Measurements from ENCODE around the gene PAQR8.
"Not testable (repeated sequence)": the region's sequence is repeated elsewhere in the genome, so short reads cannot be mapped to it uniquely, and the experiment has no call there.

PAQR8 gene

DNA sequence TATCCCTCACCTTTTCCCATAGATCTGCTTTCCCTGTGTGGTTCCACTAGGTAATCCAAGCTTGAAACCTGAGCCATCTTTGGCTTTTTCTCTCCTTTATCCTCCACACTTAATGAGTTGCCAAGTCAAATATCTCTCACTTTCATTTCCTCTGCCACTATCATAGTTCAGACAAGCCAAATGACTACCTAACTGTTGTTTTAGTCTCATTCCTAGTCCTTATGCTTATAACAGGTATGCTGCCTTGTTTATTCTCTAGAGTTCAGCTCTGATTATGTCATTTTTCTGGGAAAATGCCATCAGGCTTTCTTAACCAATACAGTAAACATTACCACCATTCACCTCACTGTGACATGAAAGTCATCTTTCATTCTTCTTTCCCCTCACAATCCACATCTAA lies 64.7 kb downstream of the PAQR8 start:
- no peak for DNase-seq (ENCODE audit: low read depth)
- no peak overlapping the region for H3K4me3 ChIP-seq (ENCODE audit: low read depth, low read length)

DNA sequence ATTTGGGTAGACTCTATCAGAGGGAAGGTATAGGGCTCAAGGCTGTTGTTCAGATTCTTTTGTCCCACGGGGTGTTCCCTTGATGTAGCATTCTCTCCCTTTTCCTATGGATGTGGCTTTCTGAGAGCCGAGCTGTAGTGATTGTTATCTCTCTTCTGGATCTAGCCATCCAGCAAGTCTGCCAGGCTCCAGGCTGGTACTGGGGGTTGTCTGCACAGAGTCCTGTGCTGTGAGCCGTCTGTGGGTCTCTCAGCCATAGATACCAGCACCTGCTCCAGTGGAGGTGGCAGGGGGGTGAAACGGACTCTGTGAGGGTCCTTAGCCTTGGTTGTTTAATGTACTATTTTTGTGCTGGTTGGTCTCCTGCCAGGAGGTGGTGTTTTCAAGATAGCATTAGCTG lies 71.3 kb downstream of the PAQR8 start:
- not testable (repeated sequence) for DNase-seq (ENCODE audit: low read depth); H3K4me3 ChIP-seq (ENCODE audit: low read depth, low read length)

DNA sequence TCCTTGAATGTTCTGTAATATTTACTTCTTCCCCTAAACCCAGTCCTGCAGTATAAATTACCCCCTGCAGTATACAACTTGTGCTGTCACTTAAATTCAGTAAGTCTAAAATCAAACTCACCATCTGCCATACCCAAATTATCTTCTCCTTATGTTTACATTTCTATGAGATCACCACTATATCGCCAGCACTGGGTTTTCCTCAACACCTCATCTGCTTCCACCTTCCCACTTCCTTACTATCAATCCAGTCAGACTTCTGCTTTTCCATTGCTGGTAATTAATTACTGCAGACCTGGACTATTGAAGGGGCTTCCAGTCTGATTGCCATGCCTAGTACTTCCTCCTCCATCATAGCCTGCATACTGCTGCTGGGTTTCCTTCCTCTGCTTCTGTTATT lies 73.4 kb downstream of the PAQR8 start:
- no peak for DNase-seq (ENCODE audit: low read depth)
- no peak overlapping the region for H3K4me3 ChIP-seq (ENCODE audit: low read depth, low read length)

DNA sequence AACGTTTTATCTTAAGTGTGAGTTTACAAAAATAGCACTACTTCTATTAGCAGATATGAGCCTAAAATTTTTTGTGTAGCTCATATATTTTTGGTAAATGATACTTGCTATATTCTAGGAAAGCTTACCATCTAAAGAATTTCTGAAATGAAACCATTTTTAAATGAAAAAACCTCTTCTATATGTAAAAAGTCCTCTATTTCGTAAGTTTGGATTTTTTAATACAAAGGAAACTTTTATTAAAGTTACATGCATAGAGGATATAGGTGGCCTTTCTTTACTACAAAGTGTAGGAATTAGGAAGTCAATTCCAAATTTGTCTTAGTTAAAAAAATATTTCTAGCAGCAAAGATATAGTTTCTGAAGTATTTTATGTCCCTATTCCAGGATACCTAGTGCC lies 77.0 kb downstream of the PAQR8 start:
- no peak overlapping the region for H3K4me3 ChIP-seq (ENCODE audit: low read depth, low read length)
- no peak for DNase-seq (ENCODE audit: low read depth)

GRCh38 chr6:52454556-52454955 lies 92.6 kb downstream of the PAQR8 start:
- no peak overlapping the region for H3K4me3 ChIP-seq (ENCODE audit: low read depth, low read length)
- peak; percentile 0 for DNase-seq (ENCODE audit: low read depth)

DNA sequence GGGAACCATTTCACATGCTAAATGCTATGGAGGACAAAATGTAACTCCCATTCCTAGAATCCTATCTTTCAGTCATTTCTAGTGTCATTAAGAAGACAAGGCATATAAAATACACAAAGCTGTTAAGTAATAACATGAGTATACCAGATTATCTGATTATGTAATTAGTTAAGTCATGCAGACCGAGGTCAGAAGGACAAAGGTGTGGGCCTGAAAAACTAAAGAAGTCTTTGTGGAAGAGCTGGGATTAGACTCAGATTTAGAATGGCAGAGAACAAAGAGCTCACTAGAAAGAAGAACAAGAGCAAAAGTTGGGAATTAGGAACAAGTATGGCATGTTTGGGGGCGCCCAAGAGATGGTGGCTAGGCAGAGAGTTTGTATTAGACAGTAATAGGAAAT lies 95.1 kb downstream of the PAQR8 start:
- H3K4me3 ChIP-seq (ENCODE audit: low read depth, low read length), result no peak overlapping the region
- no peak for DNase-seq (ENCODE audit: low read depth)
